ENCODE results near the gene CLIP1. TPM values are rescaled to one million over a fixed set of nuclear protein-coding genes. Genes with fewer than 3 reads are reported as not detected.

CLIP1 gene
- polyA plus RNA-seq, 1 of the 3 experiments (the other 2 are of a cell fraction): 33.9 TPM

- H2AFZ ChIP-seq (ENCODE audit: low read depth): no peak overlapping the region
- ChIA-PET POLR2A (no interaction called here), CTCF (interaction anchor here (0.6 kb wide), 1 partner anchor 10 kb away, joined by 3 read pairs; no protein-coding TSS in a partner anchor)
- H3K79me2 ChIP-seq (ENCODE audit: insufficient read depth): peaks cover 84% of the 10 kb centered on the region
- no peak overlapping the region for H3K9ac ChIP-seq
- 91% methylated on average over 7 of the region's 7 CpGs for WGBS (ENCODE audit: low lambda C conversion rate)
- DNase-seq: no peak
- H3K27ac ChIP-seq (ENCODE audit: low read depth in 2 of 2, low read length in 1 of 2): no peak overlapping the region
- TF ChIP-seq USF2 (IDR thresholded peaks at IDR 0.05; ENCODE audit: borderline replicate concordance, low read depth, low read length) (no peak), GABPA (IDR thresholded peaks at IDR 0.05; ENCODE audit: low read depth) (no peak), ELF1 (IDR thresholded peaks at IDR 0.05) (no peak), REST (IDR thresholded peaks at IDR 0.05; ENCODE audit: low read depth, low read length) (no peak), USF1 (IDR thresholded peaks at IDR 0.05; ENCODE audit: borderline replicate concordance, low read depth) (no peak), POLR2AphosphoS5 (IDR thresholded peaks at IDR 0.05; ENCODE audit: low read depth, low read length) (no peak), IRF3 (IDR thresholded peaks at IDR 0.05; ENCODE audit: low read depth, low read length) (no peak), MAX (IDR thresholded peaks at IDR 0.05; ENCODE audit: low read depth) (no peak), FOSL2 (IDR thresholded peaks at IDR 0.05; ENCODE audit: borderline replicate concordance, low read depth) (no peak), FOXM1 (IDR thresholded peaks at IDR 0.05; ENCODE audit: low read depth) (no peak), MEF2A (IDR thresholded peaks at IDR 0.05; ENCODE audit: borderline replicate concordance, low read depth) (no peak), MXI1 (IDR thresholded peaks at IDR 0.05; ENCODE audit: low read depth, low read length) (no peak), NRF1 (IDR thresholded peaks at IDR 0.05; ENCODE audit: low read depth, low read length) (no peak), ZBTB33 (IDR thresholded peaks at IDR 0.05; ENCODE audit: borderline replicate concordance, low read depth) (no peak)
- peaks cover 0 to 3% of the 10 kb centered on the region in 2 experiments; a peak in 2 of 4 replicates for H3K4me1 ChIP-seq (ENCODE audit: control insufficient read depth in 1 of 2, insufficient read depth in 2 of 2, low read depth in 1 of 2, low read length in 1 of 2)
- H3K36me3 ChIP-seq (replicated peaks in 1 of 2; ENCODE audit: control insufficient read depth in 1 of 2, insufficient read depth in 2 of 2, low read length in 1 of 2): no peaks in the 10 kb centered on the region
- no peaks in the 10 kb centered on the region for H3K9me2 ChIP-seq
- no peak overlapping the region for H3K4me2 ChIP-seq
- H4K20me1 ChIP-seq (ENCODE audit: insufficient read depth): peaks cover 9% of the 10 kb centered on the region; the same call in 1 of the 2 replicates
- H3K27me3 ChIP-seq (ENCODE audit: insufficient read depth): no peaks in the 10 kb centered on the region
- H3K4me3 ChIP-seq (ENCODE audit: low read depth in 2 of 2, low read length in 1 of 2): no peak overlapping the region
- peaks cover 2% of the 10 kb centered on the region for H3F3A ChIP-seq (replicated peaks; ENCODE audit: insufficient read depth)
- no peaks in the 10 kb centered on the region for H3K9me3 ChIP-seq
These were observed 32.8 kb downstream of the CLIP1 start for GRCh38 chr12:122389677-122390076.
